22Rv1 (cell line): ENCODE measurements around the gene ITPR1.

Source experiments
- H3K27ac ChIP-seq: fragments of 450-650 bp; 2 replicates; pipeline ENCODE4 v1.5.1; 2017
- ZFX ChIP-seq: fragments of 450-650 bp; IDR thresholded peaks from 2 replicates; pipeline ENCODE4 v1.6.1; 2017; ENCODE audit warnings: antibody characterized with exemption, borderline replicate concordance
- TF ChIP-seq, protein P1 (sequence below): fragments of 450-650 bp; IDR thresholded peaks from 2 replicates; pipeline ENCODE4 v1.5.1; 2017; ENCODE audit warnings: mild to moderate bottlenecking

Gene ITPR1

GRCh38 chr3:4643904-4644547 is 150.9 kb downstream of the ITPR1 start:
- no peak overlapping the region for H3K27ac ChIP-seq
- TF ChIP-seq, protein P1, sequence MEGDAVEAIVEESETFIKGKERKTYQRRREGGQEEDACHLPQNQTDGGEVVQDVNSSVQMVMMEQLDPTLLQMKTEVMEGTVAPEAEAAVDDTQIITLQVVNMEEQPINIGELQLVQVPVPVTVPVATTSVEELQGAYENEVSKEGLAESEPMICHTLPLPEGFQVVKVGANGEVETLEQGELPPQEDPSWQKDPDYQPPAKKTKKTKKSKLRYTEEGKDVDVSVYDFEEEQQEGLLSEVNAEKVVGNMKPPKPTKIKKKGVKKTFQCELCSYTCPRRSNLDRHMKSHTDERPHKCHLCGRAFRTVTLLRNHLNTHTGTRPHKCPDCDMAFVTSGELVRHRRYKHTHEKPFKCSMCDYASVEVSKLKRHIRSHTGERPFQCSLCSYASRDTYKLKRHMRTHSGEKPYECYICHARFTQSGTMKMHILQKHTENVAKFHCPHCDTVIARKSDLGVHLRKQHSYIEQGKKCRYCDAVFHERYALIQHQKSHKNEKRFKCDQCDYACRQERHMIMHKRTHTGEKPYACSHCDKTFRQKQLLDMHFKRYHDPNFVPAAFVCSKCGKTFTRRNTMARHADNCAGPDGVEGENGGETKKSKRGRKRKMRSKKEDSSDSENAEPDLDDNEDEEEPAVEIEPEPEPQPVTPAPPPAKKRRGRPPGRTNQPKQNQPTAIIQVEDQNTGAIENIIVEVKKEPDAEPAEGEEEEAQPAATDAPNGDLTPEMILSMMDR, result no peak
- TF ChIP-seq ZFX, result no peak

DNA sequence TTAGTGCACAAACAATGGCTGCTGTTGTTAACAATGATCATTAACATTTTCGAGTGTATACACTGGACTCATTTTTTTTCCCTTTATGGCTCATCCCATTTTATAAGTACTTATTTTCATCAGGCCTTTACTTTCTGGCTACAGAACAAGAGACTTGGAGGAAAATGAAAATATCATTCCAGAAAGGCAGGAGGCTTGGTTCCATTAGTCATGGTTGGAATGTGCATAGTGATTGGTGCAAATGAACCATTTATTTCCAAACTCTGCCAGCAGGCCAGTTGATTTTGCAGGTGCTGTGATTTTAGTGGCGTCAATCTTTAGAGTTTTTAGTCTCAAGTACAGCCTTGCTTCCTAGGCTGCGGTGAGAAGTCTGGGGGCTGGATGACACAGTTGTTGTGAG is 151.8 kb downstream of the ITPR1 start:
- H3K27ac ChIP-seq, result no peak overlapping the region
- TF ChIP-seq ZFX, result no peak
- TF ChIP-seq, protein P1, result no peak

GRCh38 chr3:4645468-4645867 is 152.3 kb downstream of the ITPR1 start:
- H3K27ac ChIP-seq, result no peak overlapping the region
- TF ChIP-seq, protein P1, result no peak
- no peak for TF ChIP-seq ZFX

DNA sequence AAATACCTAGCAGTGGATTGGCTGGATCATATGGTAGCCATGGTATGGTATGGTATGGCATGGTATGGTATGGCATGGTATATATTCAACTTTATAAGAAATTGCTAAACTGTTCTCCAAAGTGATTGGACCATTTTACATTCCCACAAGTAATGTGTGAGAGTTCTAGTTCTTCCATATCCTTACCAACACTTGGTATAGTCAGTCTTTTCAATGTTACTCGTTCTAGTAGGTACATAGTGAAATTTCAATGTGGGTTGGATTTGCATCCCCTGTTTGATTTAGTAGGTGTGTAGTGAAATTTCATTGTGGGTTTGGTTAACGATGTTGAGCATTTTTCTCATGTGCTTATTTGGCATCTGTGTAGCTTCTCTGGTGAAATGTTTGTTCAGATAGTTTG is 154.3 kb downstream of the ITPR1 start:
- H3K27ac ChIP-seq, result no peak overlapping the region
- TF ChIP-seq ZFX, result no peak
- TF ChIP-seq, protein P1, result no peak

- no peak for TF ChIP-seq ZFX
- TF ChIP-seq, protein P1, result no peak
- H3K27ac ChIP-seq, result no peak overlapping the region
Measured at GRCh38 chr3:4655145-4656045, 162.2 kb downstream of the ITPR1 start.

GRCh38 chr3:4656059-4656458 is 162.9 kb downstream of the ITPR1 start:
- TF ChIP-seq ZFX, result no peak
- TF ChIP-seq, protein P1, result peak; percentile 84
- no peak overlapping the region for H3K27ac ChIP-seq
